ENCODE data around the gene NAPA.

GRCh38 chr19:47475465-47475864 is 39.4 kb downstream of the NAPA start:
- TF ChIP-seq USF2 (IDR thresholded peaks at IDR 0.05; ENCODE audit: low read depth, low read length): no peak
- no peak for TF ChIP-seq USF2 (CRISPR knock-in tag; IDR thresholded peaks at IDR 0.05; ENCODE audit: borderline replicate concordance)
- TF ChIP-seq TAF1 (CRISPR knock-in tag; IDR thresholded peaks at IDR 0.05): no peak
- no peak for TF ChIP-seq ZHX1 (CRISPR knock-in tag; IDR thresholded peaks at IDR 0.05; ENCODE audit: low read depth)
- no peak for TF ChIP-seq GABPA (IDR thresholded peaks at IDR 0.05; ENCODE audit: low read depth, low read length)
- TF ChIP-seq GABPA (CRISPR knock-in tag; IDR thresholded peaks at IDR 0.05; ENCODE audit: low read depth): no peak
- TF ChIP-seq RAD21 (CRISPR knock-in tag; IDR thresholded peaks at IDR 0.05): no peak
- TF ChIP-seq RNF2 (conservative IDR thresholded peaks at IDR 0.05; ENCODE audit: low read depth): no peak
- no peak for TF ChIP-seq POLR2A (IDR thresholded peaks at IDR 0.05; ENCODE audit: insufficient read depth in 1 of 2, low read depth in 2 of 2, low read length in 2 of 2)
- TF ChIP-seq ESRRA (CRISPR knock-in tag; IDR thresholded peaks at IDR 0.05; ENCODE audit: low read depth): no peak
